GM10266 (cell line): ENCODE measurements around the gene TM4SF18.

Source experiments
- DNase-seq: peaks from one replicate; pipeline ENCODE4 v3.0.0; 2012; ENCODE audit errors: extremely low spot score
- TF ChIP-seq, protein P1 (sequence below): IDR thresholded peaks from 2 replicates; pipeline ENCODE4 v1.5.1; 2012; ENCODE audit warnings: mild to moderate bottlenecking, low read depth; ENCODE audit not compliant: control insufficient read depth, insufficient read depth; ENCODE audit errors: missing control alignments

TM4SF18 gene

GRCh38 chr3:149271669-149272068 is 61.8 kb downstream of the TM4SF18 start:
- no peak for DNase-seq
- TF ChIP-seq, protein P1, sequence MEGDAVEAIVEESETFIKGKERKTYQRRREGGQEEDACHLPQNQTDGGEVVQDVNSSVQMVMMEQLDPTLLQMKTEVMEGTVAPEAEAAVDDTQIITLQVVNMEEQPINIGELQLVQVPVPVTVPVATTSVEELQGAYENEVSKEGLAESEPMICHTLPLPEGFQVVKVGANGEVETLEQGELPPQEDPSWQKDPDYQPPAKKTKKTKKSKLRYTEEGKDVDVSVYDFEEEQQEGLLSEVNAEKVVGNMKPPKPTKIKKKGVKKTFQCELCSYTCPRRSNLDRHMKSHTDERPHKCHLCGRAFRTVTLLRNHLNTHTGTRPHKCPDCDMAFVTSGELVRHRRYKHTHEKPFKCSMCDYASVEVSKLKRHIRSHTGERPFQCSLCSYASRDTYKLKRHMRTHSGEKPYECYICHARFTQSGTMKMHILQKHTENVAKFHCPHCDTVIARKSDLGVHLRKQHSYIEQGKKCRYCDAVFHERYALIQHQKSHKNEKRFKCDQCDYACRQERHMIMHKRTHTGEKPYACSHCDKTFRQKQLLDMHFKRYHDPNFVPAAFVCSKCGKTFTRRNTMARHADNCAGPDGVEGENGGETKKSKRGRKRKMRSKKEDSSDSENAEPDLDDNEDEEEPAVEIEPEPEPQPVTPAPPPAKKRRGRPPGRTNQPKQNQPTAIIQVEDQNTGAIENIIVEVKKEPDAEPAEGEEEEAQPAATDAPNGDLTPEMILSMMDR: no peak

- TF ChIP-seq, protein P1: no peak
- DNase-seq: no peak
Measured at GRCh38 chr3:149270180-149270579, 63.3 kb downstream of the TM4SF18 start.

DNA sequence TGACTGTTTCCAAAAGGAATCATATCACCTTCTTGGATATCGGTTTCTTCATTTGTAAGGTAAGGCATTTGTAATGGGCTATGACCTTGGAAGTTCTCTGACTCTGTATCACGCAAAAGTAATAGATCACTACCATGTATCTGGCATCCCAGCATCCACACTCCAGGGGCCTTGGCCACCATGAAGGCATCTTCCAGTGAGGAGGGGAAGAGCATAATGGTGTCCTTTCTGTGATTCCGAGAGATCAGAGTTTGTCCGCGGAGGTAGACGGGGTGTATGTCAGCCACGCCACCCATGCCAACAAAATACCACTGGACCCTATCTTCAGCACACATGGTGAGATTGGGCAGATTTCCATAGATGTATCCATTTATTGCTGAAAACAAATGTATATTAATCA is 63.7 kb downstream of the TM4SF18 start:
- TF ChIP-seq, protein P1: no peak
- no peak for DNase-seq
